Measurements from ENCODE around the gene MADCAM1.
"Not testable (repeated sequence)": the region's sequence is repeated elsewhere in the genome, so short reads cannot be mapped to it uniquely, and the experiment has no call there.

MADCAM1 gene

GRCh38 chr19:496112-496665, at the start of gene MADCAM1:
Gene MADCAM1, plus strand, starts transcription at chr19:496486. Its CDS starts 14 bp downstream, at chr19:496500.
- peaks cover 20% of the 10 kb centered on the region for H3K27me3 ChIP-seq (ENCODE audit: insufficient read depth, low read length)
- H3K4me1 ChIP-seq (ENCODE audit: insufficient read depth, low read length): no peaks in the 10 kb centered on the region
- no peak within 1 kb of the TSS for H2AFZ ChIP-seq (ENCODE audit: low read depth, low read length)
- H3K36me3 ChIP-seq (ENCODE audit: insufficient read depth, low read length): no peaks in the 10 kb centered on the region
- H3K9me3 ChIP-seq (ENCODE audit: low read length): peaks cover 3% of the 10 kb centered on the region
- H3K4me3 ChIP-seq (ENCODE audit: low read length): no peak within 1 kb of the TSS

DNA sequence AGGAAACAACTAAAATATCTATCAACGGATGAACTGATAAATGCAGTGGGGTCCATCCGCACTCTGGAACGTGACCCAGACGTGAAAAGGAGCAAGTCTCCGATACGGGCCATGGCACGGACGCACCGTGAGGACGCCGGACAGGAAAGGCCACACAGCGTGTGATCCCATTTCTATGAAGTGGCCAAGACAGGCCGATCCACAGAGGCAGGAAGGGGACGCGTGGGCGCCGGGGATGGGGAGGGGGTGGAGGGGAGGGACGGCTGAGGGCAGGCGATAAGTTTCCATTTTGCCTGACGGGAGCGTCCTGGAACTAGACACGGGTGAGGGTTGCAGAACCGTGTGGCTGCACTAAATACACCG, 49.2 kb upstream of the MADCAM1 start:
- H3K36me3 ChIP-seq (ENCODE audit: insufficient read depth, low read length): no peaks in the 10 kb centered on the region
- H3K4me1 ChIP-seq (ENCODE audit: insufficient read depth, low read length): no peaks in the 10 kb centered on the region
- H3K9me3 ChIP-seq (ENCODE audit: low read length): peaks cover 4% of the 10 kb centered on the region
- H2AFZ ChIP-seq (ENCODE audit: low read depth, low read length): no peak overlapping the region
- no peak overlapping the region for H3K4me3 ChIP-seq (ENCODE audit: low read length)
- no peaks in the 10 kb centered on the region for H3K27me3 ChIP-seq (ENCODE audit: insufficient read depth, low read length)

- H3K9me3 ChIP-seq (ENCODE audit: low read length): peaks cover 7% of the 10 kb centered on the region
- H3K4me1 ChIP-seq (ENCODE audit: insufficient read depth, low read length): no peaks in the 10 kb centered on the region
- no peak overlapping the region for H2AFZ ChIP-seq (ENCODE audit: low read depth, low read length)
- H3K4me3 ChIP-seq (ENCODE audit: low read length): no peak overlapping the region
- H3K36me3 ChIP-seq (ENCODE audit: insufficient read depth, low read length): no peaks in the 10 kb centered on the region
- no peaks in the 10 kb centered on the region for H3K27me3 ChIP-seq (ENCODE audit: insufficient read depth, low read length)
Measured at GRCh38 chr19:447816-448560, 48.3 kb upstream of the MADCAM1 start.

- Histone ChIP-seq H3K4me1 (ENCODE audit: insufficient read depth, low read length) (no peaks in the 10 kb centered on the region), H3K27me3 (ENCODE audit: insufficient read depth, low read length) (no peaks in the 10 kb centered on the region), H2AFZ (ENCODE audit: low read depth, low read length) (no peak overlapping the region), H3K4me3 (ENCODE audit: low read length) (no peak overlapping the region), H3K36me3 (ENCODE audit: insufficient read depth, low read length) (no peaks in the 10 kb centered on the region), H3K9me3 (ENCODE audit: low read length) (peaks cover 21% of the 10 kb centered on the region)
Measured at GRCh38 chr19:449916-450315, 46.4 kb upstream of the MADCAM1 start.

DNA sequence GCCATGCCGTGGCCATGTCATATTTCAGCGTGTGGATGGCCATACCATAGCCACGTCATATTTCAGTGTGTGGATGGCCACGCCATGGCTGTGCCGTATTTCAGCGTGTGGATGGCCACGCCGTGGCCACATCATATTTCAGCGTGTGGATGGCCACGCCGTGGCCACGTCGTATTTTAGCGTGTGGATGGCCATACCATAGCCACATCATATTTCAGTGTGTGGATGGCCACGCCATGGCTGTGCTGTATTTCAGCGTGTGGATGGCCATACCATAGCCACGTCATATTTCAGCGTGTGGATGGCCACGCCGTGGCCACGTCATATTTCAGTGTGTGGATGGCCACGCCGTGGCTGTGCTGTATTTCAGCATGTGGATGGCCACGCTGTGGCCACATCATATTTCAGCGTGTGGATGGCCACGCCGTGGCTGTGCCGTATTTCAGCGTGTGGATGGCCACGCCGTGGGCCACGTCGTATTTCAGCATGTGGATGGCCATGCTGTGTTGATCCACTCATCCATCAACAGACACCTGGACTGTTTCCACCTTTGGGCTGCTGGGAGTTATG, 45.3 kb upstream of the MADCAM1 start:
- not testable (repeated sequence) for H3K36me3 ChIP-seq (ENCODE audit: insufficient read depth, low read length); H2AFZ ChIP-seq (ENCODE audit: low read depth, low read length); H3K4me1 ChIP-seq (ENCODE audit: insufficient read depth, low read length); H3K4me3 ChIP-seq (ENCODE audit: low read length); H3K27me3 ChIP-seq (ENCODE audit: insufficient read depth, low read length)
- H3K9me3 ChIP-seq (ENCODE audit: low read length): peaks cover 26% of the 10 kb centered on the region

- H3K4me3 ChIP-seq (ENCODE audit: low read length): no peak overlapping the region
- H3K27me3 ChIP-seq (ENCODE audit: insufficient read depth, low read length): no peaks in the 10 kb centered on the region
- H3K9me3 ChIP-seq (ENCODE audit: low read length): peaks cover 31% of the 10 kb centered on the region
- no peak overlapping the region for H2AFZ ChIP-seq (ENCODE audit: low read depth, low read length)
- no peaks in the 10 kb centered on the region for H3K4me1 ChIP-seq (ENCODE audit: insufficient read depth, low read length)
- H3K36me3 ChIP-seq (ENCODE audit: insufficient read depth, low read length): no peaks in the 10 kb centered on the region
Measured at GRCh38 chr19:452829-453228, 43.5 kb upstream of the MADCAM1 start.

- H3K4me3 ChIP-seq (ENCODE audit: low read length): no peak overlapping the region
- no peaks in the 10 kb centered on the region for H3K4me1 ChIP-seq (ENCODE audit: insufficient read depth, low read length)
- no peak overlapping the region for H2AFZ ChIP-seq (ENCODE audit: low read depth, low read length)
Measured at GRCh38 chr19:453606-454005, 42.7 kb upstream of the MADCAM1 start.

GRCh38 chr19:455031-455705, 41.1 kb upstream of the MADCAM1 start:
- H3K9me3 ChIP-seq (ENCODE audit: low read length): peaks cover 31% of the 10 kb centered on the region
- no peak overlapping the region for H2AFZ ChIP-seq (ENCODE audit: low read depth, low read length)

More at GRCh38 chr19:453606-454005, 42.7 kb upstream of the MADCAM1 start:
- Histone ChIP-seq H3K36me3 (ENCODE audit: insufficient read depth, low read length) (no peaks in the 10 kb centered on the region), H3K9me3 (ENCODE audit: low read length) (peaks cover 31% of the 10 kb centered on the region), H3K27me3 (ENCODE audit: insufficient read depth, low read length) (no peaks in the 10 kb centered on the region)

GRCh38 chr19:455851-456546, 40.3 kb upstream of the MADCAM1 start:
- Histone ChIP-seq H3K4me3 (ENCODE audit: low read length) (no peak overlapping the region), H3K9me3 (ENCODE audit: low read length) (peaks cover 30% of the 10 kb centered on the region), H2AFZ (ENCODE audit: low read depth, low read length) (no peak overlapping the region), H3K4me1 (ENCODE audit: insufficient read depth, low read length) (peaks cover 7% of the 10 kb centered on the region), H3K27me3 (ENCODE audit: insufficient read depth, low read length) (no peaks in the 10 kb centered on the region), H3K36me3 (ENCODE audit: insufficient read depth, low read length) (no peaks in the 10 kb centered on the region)

More at GRCh38 chr19:455031-455705, 41.1 kb upstream of the MADCAM1 start:
- H3K27me3 ChIP-seq (ENCODE audit: insufficient read depth, low read length): no peaks in the 10 kb centered on the region
- H3K4me3 ChIP-seq (ENCODE audit: low read length): no peak overlapping the region
- peaks cover 7% of the 10 kb centered on the region for H3K4me1 ChIP-seq (ENCODE audit: insufficient read depth, low read length)
- no peaks in the 10 kb centered on the region for H3K36me3 ChIP-seq (ENCODE audit: insufficient read depth, low read length)

DNA sequence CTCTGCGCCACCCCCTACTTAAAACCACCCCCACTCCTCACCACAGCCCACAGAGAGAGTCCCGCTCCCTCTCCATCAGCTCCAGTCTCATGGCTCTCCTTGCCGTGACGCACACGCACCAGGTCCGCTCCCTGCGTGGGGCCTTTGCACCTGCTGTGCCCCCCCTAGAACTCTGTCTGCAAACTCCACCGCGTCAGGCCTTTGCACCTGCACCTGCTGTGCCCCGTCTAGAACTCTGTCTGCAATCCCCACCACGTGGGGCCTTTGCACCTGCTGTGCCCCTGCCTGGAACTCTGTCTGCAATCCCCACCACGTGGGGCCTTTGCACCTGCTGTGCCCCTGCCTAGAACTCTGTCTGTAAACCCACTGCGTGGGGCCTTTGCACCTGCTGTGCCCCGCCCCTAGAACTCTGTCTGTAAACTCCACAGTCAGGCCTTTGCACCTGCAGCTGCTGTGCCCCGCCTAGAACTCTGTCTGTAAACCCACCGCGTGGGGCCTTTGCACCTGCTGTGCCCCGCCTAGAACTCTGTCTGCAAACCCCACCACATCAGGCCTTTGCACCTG, 39.7 kb upstream of the MADCAM1 start:
- Histone ChIP-seq H2AFZ (ENCODE audit: low read depth, low read length) (no peak overlapping the region), H3K9me3 (ENCODE audit: low read length) (peaks cover 27% of the 10 kb centered on the region), H3K4me3 (ENCODE audit: low read length) (no peak overlapping the region)

GRCh38 chr19:457636-458035, 38.6 kb upstream of the MADCAM1 start:
- no peak overlapping the region for H3K4me3 ChIP-seq (ENCODE audit: low read length)
- H2AFZ ChIP-seq (ENCODE audit: low read depth, low read length): no peak overlapping the region
- no peaks in the 10 kb centered on the region for H3K36me3 ChIP-seq (ENCODE audit: insufficient read depth, low read length)
- H3K4me1 ChIP-seq (ENCODE audit: insufficient read depth, low read length): peaks cover 10% of the 10 kb centered on the region
- H3K9me3 ChIP-seq (ENCODE audit: low read length): peaks cover 27% of the 10 kb centered on the region
- peaks cover 10% of the 10 kb centered on the region for H3K27me3 ChIP-seq (ENCODE audit: insufficient read depth, low read length)

More for the DNA sequence above, 39.7 kb upstream of the MADCAM1 start:
- H3K27me3 ChIP-seq (ENCODE audit: insufficient read depth, low read length): peaks cover 2% of the 10 kb centered on the region
- H3K36me3 ChIP-seq (ENCODE audit: insufficient read depth, low read length): no peaks in the 10 kb centered on the region
- peaks cover 9% of the 10 kb centered on the region for H3K4me1 ChIP-seq (ENCODE audit: insufficient read depth, low read length)

DNA sequence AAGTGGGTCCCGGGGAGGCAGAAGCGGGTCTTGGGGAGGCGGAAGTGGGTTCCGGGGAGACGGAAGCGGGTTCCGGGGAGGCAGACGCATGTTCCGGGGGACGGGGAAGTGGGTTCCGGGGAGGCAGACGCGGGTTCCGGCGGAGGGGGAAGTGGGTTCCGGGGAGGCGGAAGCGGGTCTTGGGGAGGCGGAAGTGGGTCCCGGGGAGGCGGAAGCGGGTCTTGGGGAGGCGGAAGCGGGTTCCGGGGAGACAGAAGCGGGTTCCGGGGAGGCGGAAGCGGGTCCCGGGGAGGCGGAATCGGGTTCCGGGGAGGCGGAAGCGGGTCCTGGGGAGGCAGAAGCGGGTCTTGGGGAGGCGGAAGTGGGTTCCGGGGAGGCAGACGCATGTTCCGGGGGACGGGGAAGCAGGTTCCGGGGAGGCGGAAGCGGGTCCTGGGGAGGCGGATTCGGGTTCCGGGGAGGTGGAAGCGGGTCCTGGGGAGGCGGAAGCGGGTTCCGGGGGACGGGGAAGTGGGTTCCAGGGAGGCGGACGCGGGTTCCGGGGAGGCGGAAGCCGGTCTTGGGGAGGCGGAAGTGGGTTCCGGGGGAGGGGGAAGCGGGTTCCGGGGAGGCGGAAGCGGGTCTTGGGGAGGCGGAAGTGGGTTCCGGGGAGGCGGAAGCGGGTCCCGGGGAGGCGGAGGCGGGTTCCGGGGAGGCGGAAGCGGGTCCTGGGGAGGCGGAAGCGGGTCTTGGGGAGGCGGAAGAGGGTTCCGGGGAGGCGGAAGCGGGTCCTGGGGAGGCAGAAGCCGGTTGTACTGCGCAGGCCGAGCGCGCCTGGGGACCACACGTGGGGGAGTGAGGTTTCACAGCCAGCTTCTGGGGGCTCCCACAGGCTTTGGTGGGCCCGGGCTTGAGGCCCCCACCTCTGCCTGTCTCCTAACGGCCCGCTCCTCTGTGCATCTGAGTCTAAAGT, 37.9 kb upstream of the MADCAM1 start:
- Histone ChIP-seq H3K9me3 (ENCODE audit: low read length) (peaks cover 23% of the 10 kb centered on the region), H3K27me3 (ENCODE audit: insufficient read depth, low read length) (peaks cover 10% of the 10 kb centered on the region), H3K36me3 (ENCODE audit: insufficient read depth, low read length) (no peaks in the 10 kb centered on the region), H2AFZ (ENCODE audit: low read depth, low read length) (no peak overlapping the region), H3K4me3 (ENCODE audit: low read length) (no peak overlapping the region), H3K4me1 (ENCODE audit: insufficient read depth, low read length) (peaks cover 10% of the 10 kb centered on the region)
